ENCODE data around the gene EFNA5.

The EFNA5 gene

DNA sequence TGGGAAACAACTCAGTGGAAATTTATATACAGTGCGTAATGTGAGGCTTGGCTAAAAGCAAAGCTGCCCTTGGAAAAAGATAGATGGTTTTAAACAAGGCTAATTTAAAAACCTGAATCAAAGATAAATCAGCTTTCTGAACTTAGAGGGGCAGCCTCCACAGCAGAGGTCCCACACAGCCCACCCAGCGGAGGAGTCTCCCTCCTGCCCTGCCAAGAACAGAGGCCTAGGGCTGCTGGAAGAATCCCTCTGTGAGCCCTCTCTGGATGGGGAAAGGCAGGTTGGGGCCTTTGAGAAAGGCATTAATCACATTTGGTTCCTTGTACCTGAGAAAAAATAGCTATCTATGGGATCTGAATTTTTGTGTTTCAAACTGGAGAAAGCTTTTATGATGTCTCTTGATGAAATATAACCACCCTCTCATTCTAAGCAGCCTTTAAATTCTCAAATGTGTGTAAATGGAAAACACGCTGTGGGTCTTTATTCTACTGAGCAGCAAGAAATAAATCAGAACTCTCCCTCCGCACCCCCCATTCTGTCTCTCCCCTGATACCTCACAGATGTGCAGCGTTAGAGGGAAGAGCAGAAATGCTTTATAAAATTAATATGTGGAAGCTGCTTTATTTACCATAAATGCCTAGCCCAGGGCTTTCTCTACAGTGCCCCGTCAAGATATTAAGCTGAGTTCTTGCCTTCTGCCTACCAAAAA lies 329.2 kb downstream of the EFNA5 start:
- no peak for DNase-seq (ENCODE audit: extremely low read depth in 1 of 2, low read depth in 1 of 2)

DNA sequence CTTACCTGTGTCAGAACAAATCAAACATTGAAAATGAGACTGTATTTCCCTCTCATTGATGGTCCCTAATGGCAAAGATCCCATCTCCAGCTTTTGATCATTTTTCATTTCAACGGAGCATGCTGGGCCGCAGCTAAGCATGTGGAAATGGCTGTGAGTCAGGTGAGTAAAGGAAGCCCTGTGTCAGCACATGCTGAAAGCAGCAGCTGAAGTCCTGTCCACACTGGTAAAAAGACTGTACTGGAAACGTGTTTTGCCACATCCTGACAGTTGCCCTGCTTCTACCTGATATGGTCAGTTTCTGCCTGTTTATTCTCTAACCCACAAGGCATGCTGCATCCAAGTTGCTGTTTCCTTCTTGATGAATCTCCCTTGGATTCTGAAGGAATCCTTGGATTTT lies 330.1 kb downstream of the EFNA5 start:
- DNase-seq (ENCODE audit: extremely low read depth in 1 of 2, low read depth in 1 of 2), result no peak

DNA sequence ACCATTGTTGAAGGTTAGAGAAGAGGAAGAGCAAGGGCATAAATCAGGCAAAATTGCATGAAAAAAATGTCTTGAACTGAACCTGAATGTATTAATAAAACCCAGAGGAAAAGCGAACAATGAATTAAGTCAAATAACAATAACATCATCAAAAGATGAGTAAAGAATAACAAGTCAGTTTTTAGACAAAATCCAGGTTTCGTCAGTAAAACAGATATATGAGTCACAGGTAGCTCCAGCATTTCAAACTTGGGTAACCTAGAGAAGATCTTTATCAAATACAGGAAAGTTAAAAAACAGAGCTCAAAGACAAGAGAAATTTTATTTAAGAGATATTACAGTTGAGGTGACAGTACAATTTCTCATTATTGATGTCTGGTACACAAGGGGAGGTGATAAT lies 332.4 kb downstream of the EFNA5 start:
- no peak for DNase-seq (ENCODE audit: extremely low read depth in 1 of 2, low read depth in 1 of 2)

DNA sequence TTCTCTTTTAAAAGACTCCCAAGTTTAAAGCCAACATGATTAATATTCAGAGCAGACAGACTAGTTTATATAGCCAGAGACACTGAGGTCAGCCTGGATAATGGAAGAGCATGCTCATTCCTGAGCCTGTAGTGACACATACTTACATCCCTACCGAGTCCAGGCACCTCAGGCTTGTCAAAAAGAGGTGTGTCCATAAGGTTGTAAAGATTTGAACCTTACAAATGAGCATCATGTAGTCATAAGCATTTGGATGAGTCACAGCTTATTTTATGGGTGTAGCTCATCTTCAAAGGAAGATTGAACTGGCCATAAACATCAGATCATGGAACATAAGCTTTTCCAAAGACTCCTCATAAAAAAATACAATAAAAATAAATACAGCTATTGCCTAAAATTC lies 333.5 kb downstream of the EFNA5 start:
- DNase-seq (ENCODE audit: extremely low read depth in 1 of 2, low read depth in 1 of 2), result no peak

DNA sequence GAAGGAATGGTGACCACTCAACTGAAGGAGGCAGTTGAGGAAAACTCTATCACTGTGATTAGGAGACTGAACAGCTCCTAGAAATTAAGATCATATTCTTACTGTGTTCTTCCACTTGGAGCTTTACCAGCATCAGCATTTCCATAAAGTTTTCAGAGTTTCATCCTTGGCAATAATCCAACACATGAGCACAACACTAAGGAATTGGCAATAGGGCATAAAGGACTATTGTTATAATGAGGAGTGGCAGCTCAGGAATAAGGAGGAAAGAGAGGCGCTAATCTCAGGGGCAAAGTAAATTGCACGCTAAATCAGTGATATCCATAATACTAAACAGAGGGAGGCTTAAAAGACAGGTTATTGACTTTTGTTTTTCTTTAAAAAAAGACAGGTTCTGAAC lies 338.9 kb downstream of the EFNA5 start:
- DNase-seq (ENCODE audit: extremely low read depth in 1 of 2, low read depth in 1 of 2), result no peak

DNA sequence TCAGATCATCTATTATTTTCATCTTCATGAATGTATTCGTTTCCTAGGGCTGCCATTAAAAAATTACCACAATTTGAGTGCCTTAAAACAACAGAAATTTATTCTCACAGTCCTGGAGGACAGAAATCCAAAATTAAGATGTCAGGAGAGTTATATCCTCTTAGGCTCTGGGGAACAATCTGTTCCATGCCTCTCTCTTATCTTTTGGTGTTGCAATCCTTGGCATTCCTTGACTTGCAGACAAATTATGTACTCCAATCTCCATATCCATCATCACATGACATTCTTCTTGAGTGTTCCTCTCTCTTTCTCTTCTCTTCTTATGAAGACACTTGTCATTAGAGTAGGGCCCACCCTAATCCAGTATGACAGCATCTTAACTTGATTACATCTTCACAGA lies 339.4 kb downstream of the EFNA5 start:
- DNase-seq (ENCODE audit: extremely low read depth in 1 of 2, low read depth in 1 of 2), result no peak

DNA sequence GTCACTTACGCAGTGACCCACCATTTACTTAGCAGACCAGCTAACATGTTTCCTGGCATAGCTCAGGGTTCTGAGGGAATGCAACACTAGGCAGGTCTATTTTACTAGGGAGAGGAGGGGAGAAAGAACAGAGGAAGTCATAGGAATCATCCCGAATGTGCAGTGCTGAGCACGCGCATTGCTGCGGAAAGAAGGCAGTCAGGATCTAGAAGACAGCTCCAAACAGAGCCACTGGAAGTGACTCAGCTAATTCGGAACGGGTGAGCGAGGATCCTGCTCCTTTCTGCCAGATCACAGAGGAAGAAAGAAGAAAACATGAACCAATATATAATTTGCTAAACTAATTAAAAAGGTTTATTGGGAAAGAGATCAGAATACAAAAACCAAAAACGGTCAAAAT lies 339.8 kb downstream of the EFNA5 start:
- no peak for DNase-seq (ENCODE audit: extremely low read depth in 1 of 2, low read depth in 1 of 2)

DNA sequence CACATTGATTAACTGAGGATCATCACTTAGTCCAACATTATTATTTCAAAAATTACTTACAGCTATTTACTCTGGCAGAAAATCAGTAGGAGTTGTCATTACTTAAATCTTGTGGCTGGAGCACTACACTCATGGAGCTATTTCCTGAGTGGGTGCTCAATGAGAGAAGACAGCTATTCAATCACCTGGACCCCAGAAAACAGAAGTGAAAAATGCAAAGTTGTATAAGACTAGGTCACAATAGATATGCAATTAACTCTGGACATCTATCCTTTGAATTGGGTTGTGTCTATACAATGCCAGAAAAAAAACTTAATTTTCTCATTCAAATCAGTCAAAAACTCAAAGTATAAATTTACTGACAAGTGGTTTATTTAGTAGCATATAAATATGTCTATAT lies 340.9 kb downstream of the EFNA5 start:
- DNase-seq (ENCODE audit: extremely low read depth in 1 of 2, low read depth in 1 of 2), result no peak
